ENCODE results near the gene GOLPH3L. TPM values are rescaled to one million over a fixed set of nuclear protein-coding genes. Genes with fewer than 3 reads are reported as not detected.
"Not testable (repeated sequence)": the region's sequence is repeated elsewhere in the genome, so short reads cannot be mapped to it uniquely, and the experiment has no call there.

The GOLPH3L gene
- 10 to 100 TPM; 15.4 to 18.8 TPM for total RNA-seq

GRCh38 chr1:150696995-150697927 lies at the start of gene GOLPH3L:
GOLPH3L (minus strand) TSS chr1:150697154; CDS start chr1:150694838, 2,316 bp downstream.
- ChIA-PET POLR2A (interaction anchor here (0.6 to 1.4 kb wide), 4 partner anchors 68 to 234 kb away, joined by 3 to 6 read pairs (median 5); partner anchors contain the start of genes ENSA and MCL1), CTCF (interaction anchor here (0.8 to 1.3 kb wide), 3 partner anchors 75 to 225 kb away, joined by 3 to 4 read pairs (median 3); no protein-coding TSS in a partner anchor)

- CTCF ChIA-PET = no interaction called here
- POLR2A ChIA-PET = no interaction called here
Observed at GRCh38 chr1:150730130-150730721, 33.3 kb upstream of the GOLPH3L start.

DNA sequence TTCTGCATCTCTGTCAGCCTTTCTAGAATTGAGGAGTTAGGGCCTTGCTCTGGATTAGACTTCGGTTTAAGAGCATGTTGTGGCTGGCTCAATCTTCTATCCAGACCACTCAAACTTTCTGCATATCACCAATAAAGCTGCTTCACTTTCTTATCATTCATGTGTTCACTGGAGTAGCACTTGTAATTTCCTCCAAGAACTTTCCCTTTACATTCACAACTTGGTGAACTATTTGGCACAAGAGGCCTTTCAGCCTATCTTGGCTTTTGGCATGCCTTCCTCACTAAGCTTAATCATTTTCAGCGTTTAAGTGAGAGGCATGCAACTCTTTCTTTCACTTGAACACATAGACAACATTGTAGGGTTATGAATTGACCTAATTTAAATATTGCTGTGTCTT lies 27.4 kb upstream of the GOLPH3L start:
- POLR2A ChIA-PET = no interaction called here
- CTCF ChIA-PET = interaction anchor here (0.7 kb wide), 2 partner anchors 8 to 11 kb away, joined by 3 read pairs; no protein-coding TSS in a partner anchor

DNA sequence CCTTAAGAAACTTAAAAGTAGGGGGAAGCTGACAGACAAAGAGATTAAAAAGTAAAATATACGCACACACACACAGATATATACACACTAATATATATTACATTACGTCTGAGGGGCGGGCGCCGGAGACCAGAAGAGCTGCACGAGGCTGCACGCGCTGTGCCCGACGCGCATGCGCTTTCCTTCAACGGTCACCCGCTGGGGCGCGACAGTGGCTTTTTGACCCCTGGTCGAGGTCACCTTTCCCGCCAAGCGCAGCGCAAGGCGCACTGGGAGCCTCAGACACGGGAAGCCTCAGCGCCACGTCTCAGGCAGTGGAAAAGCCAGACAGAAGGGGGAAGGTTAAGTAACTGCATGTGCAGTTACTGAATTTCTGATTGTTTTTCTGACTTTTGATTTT lies 23.7 kb upstream of the GOLPH3L start, which contains the start of gene HORMAD1:
Gene HORMAD1 (minus strand): TSS at position 193 of the 400 bp plus-strand sequence. CDS start 1,390 bp downstream, outside the sequence.
- CTCF ChIA-PET = interaction anchor here (0.7 kb wide), 1 partner anchor 293 kb away, joined by 4 read pairs; no protein-coding TSS in a partner anchor
- POLR2A ChIA-PET = no interaction called here

- ChIA-PET CTCF (no interaction called here), POLR2A (no interaction called here)
Observed at GRCh38 chr1:150720098-150720497, 23.1 kb upstream of the GOLPH3L start.

- CTCF ChIA-PET = interaction anchor here (0.6 kb wide), 1 partner anchor 162 kb away, joined by 3 read pairs; no protein-coding TSS in a partner anchor
- POLR2A ChIA-PET = no interaction called here
Observed at GRCh38 chr1:150718225-150718891, 21.4 kb upstream of the GOLPH3L start.

DNA sequence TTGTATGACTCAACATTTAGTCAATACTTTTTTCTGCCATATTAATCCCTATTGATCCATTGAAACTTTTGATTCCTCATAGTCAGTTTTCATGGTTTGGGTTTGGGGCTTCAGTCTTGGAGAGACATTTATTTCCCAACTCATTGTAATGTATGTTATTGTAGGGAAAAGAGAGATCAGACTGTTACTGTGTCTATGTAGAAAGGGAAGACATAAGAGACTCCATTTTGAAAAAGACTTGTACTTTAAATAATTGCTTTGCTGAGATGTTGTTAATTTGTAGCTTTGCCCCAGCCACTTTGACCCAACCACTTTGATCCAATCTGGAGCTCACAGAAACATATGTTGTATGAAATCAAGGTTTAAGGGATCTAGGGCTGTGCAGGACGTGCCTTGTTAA lies 12.1 kb upstream of the GOLPH3L start:
- CTCF ChIA-PET = not testable (repeated sequence)
- POLR2A ChIA-PET = interaction anchor here (0.5 kb wide), 1 partner anchor 139 kb away, joined by 3 read pairs; no protein-coding TSS in a partner anchor

DNA sequence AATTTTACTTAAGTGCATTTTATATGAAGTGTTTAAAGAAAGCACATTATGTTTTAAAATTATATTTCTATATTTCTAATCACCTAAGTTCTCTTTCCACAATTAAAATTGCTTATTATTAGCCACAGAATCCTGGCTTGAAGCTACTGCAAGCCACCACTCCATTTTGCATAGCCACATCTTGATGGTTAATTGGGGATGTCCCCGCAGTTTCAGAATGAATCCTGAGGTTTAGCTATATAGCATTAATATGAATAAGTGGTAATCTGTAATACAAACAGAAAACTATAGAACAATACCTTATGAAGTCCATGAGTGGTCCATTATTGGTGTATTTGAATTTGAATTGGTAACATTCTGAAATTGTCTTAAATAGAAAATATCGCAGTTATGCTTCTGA lies 11.6 kb upstream of the GOLPH3L start:
- ChIA-PET POLR2A (interaction anchor here (0.5 kb wide), 1 partner anchor 139 kb away, joined by 3 read pairs; no protein-coding TSS in a partner anchor), CTCF (no interaction called here)

- CTCF ChIA-PET = no interaction called here
Observed at GRCh38 chr1:150706091-150706490, 9.1 kb upstream of the GOLPH3L start.

DNA sequence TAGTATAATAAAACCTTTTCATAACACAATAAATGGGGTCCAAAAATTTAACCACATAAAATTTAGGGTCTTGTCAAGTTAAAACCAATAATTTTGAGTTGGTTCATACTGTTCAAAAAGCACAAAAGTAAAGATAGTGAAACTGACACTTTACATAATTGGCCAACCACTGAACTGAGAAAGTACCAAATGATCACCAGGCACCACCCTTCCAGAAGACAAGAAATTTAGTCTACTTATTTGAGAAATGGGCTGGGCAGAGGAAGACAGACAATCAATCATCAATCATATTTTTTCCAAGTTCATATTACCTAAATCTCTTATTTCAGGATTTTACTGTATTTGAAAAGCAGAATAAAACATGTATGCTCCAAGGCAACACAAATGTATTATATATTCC lies 6.5 kb upstream of the GOLPH3L start:
- ChIA-PET CTCF (no interaction called here), POLR2A (no interaction called here)

More at GRCh38 chr1:150706091-150706490, 9.1 kb upstream of the GOLPH3L start:
- POLR2A ChIA-PET = no interaction called here

DNA sequence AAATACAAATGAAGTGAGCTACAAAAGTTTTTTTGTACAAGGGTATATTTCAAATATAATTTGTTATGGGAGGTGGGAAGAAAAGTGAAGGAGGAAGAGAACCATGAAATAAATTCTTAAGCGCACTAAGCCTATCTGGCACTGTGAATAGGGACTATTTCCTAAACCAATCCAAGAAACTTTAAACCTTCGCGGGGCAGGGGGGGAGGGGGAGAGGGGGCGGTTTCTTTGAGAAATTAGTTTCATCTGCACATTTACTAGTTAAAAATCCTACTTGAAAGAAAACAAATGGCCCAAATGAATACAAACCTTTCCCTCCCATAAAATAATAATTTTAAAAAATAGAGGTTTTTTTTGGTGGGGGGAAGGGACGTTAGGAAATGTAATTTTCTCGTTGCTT lies 364 bp downstream of the GOLPH3L start:
- POLR2A ChIA-PET = interaction anchor here (0.6 to 1.4 kb wide), 4 partner anchors 31 to 117 kb away, joined by 3 to 6 read pairs (median 5); partner anchors contain the start of genes ENSA and MCL1

GRCh38 chr1:150696162-150696561 lies 792 bp downstream of the GOLPH3L start:
- ChIA-PET POLR2A (interaction anchor here (0.7 to 1.4 kb wide), 2 partner anchors 31 to 116 kb away, joined by 3 to 6 read pairs; partner anchors contain the start of gene MCL1), CTCF (interaction anchor here (0.8 to 1.1 kb wide), 2 partner anchors 76 to 135 kb away, joined by 3 read pairs; no protein-coding TSS in a partner anchor)

More for the DNA sequence above, 364 bp downstream of the GOLPH3L start:
- CTCF ChIA-PET = interaction anchor here (0.8 to 1.3 kb wide), 3 partner anchors 76 to 226 kb away, joined by 3 to 4 read pairs (median 3); no protein-coding TSS in a partner anchor

DNA sequence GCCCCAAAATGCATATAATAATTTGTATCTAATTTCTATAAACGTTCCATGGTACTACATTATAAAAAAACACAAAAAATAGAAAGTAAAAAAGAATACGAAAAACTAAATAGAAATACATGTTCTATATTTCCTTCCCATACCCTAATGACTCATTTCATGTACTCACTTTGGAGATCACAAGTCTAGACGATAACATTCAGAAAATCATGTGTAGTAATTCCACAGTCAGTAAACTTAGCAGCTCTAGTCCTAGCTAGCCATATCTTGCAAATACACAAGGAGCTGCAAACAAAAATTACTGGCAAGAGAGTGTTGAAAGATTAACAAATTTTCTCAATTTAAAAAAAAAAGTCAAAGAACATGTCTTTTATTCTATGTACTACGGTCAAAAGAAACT lies 1.4 kb downstream of the GOLPH3L start:
- CTCF ChIA-PET = no interaction called here

GRCh38 chr1:150692720-150693119 lies 4.2 kb downstream of the GOLPH3L start:
- POLR2A ChIA-PET = no interaction called here
- CTCF ChIA-PET = interaction anchor here (0.5 kb wide), 1 partner anchor 96 kb away, joined by 3 read pairs; no protein-coding TSS in a partner anchor

More for the DNA sequence above, 1.4 kb downstream of the GOLPH3L start:
- POLR2A ChIA-PET = no interaction called here

DNA sequence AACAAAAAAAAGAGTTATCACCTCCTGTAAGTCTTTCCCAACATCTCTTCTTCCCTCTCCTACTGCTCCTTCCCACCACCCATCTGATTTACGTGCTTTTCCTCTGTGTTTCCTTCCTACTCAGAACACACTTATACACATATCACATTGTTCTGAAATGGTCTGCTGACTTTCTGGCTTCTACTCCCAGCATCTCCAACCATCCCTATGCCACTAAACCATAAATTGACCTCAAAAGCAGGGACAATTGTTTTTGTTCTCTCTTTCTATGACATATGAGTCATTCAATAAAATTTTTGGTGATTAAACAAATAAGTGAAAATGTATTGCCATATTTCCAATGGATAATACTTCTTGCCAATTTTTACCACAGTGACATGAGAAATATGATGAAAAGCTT lies 8.2 kb downstream of the GOLPH3L start:
- POLR2A ChIA-PET = interaction anchor here (0.6 kb wide), 1 partner anchor 69 kb away, joined by 3 read pairs; no protein-coding TSS in a partner anchor
- CTCF ChIA-PET = no interaction called here

GRCh38 chr1:150686275-150686674 lies 10.7 kb downstream of the GOLPH3L start:
- CTCF ChIA-PET = interaction anchor here (0.7 kb wide), 1 partner anchor 123 kb away, joined by 3 read pairs; no protein-coding TSS in a partner anchor
- POLR2A ChIA-PET = interaction anchor here (0.6 kb wide), 1 partner anchor 458 kb away, joined by 3 read pairs; no protein-coding TSS in a partner anchor

DNA sequence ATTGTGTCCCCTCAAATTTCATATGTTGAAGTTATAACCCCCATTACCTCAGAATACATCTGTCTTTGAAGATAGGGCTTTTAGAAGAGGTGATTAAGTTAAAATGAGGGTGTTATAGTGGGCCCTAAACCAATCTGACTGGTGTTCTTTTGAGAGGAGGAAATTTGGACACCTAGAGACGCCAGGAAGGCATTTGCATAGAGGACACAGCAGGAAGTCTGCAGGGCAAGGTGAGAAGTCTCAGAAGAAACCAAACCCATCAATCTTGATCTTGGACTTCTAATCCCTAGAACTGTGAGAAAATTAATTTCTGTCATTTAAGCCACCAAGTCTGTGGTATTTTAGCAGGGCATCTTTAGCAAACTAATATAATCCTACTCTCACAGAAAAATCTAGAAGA lies 13.0 kb downstream of the GOLPH3L start:
- CTCF ChIA-PET = no interaction called here

DNA sequence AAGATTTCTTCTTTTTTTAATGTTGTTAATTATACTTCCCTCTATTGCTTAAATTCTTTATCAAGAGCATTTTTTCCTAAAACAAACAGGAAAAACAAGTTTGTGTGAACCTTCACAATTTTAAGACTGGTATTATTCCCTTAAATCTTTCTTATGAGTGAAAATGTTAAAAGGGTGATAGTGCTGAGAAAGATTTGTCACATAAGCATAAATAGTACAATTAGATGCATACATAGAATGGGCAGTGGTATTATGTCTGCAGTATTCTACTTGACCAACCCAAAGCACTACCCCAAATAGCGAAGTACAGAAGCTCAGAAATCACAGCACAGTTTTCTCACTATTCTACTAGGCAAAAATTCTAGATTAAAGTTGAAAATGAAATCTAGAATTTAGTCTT lies 18.0 kb downstream of the GOLPH3L start:
- CTCF ChIA-PET = interaction anchor here (0.5 to 0.6 kb wide), 2 partner anchors 77 to 153 kb away, joined by 4 to 7 read pairs; no protein-coding TSS in a partner anchor

More for the DNA sequence above, 13.0 kb downstream of the GOLPH3L start:
- POLR2A ChIA-PET = interaction anchor here (0.6 to 0.7 kb wide), 2 partner anchors 191 to 249 kb away, joined by 3 to 4 read pairs; no protein-coding TSS in a partner anchor

GRCh38 chr1:150674881-150675280 lies 22.1 kb downstream of the GOLPH3L start:
- ChIA-PET POLR2A (interaction anchor here (0.6 kb wide), 2 partner anchors 276 to 351 kb away, joined by 3 to 4 read pairs; no protein-coding TSS in a partner anchor), CTCF (no interaction called here)

More for the DNA sequence above, 18.0 kb downstream of the GOLPH3L start:
- POLR2A ChIA-PET = no interaction called here

Measured in activated CD8-positive, alpha-beta memory T cell treated with anti-CD3 and anti-CD28 coated beads for 36 hours (primary cell).